Endothelial cell of umbilical vein (primary cell): ENCODE data around the gene CISD3. TPM values are rescaled to one million over a fixed set of nuclear protein-coding genes. Genes with fewer than 3 reads are reported as not detected.

ENCODE experiments used
- BruUV-seq: library from RNA; stranded (reverse); fragments of 400-500 nt; replicated peaks from 2 replicates; lab custom pipeline; 2021; lab: Mats Ljungman, UMichigan
- CTCF ChIA-PET: fragments of 300-600, 350-600 bp; sonication (Branson Sonifier 250); formaldehyde crosslinking; loops from one replicate; lab custom pipeline; 2021; ENCODE audit warnings: antibody characterized with exemption, inconsistent platforms; lab: Charles Lee
- POLR2A ChIA-PET: fragments of 300-600, 350-600 bp; sonication (Branson Sonifier 250); formaldehyde crosslinking; loops from one replicate; lab custom pipeline; 2021; ENCODE audit warnings: antibody characterized with exemption, inconsistent platforms; lab: Charles Lee
- DNase-seq: peaks from one replicate; pipeline ENCODE4 v3.0.0-alpha.2; 2011; ENCODE audit warnings: low read depth, low spot score
- FAIRE-seq: peaks from 2 replicates; lab custom pipeline; 2011; peaks lifted over from hg19 to GRCh38; lab: Jason Lieb, UNC
- H2AFZ ChIP-seq: 2 replicates; pipeline ENCODE4 v1.6.0; 2012; ENCODE audit warnings: low read depth, low read length, control low read depth, inconsistent platforms
- H3K27ac ChIP-seq: 2 replicates; pipeline ENCODE4 v1.5.1; 2011; ENCODE audit warnings: low read depth, mild to moderate bottlenecking, control low read depth, low read length, moderate library complexity; ENCODE audit not compliant: insufficient read depth
- H3K27me3 ChIP-seq, 2 experiments: 2 replicates each; pipeline versions ENCODE4 v1.6.0 to v1.6.1; 2011; ENCODE audit warnings: low read length in 2 of 2, mixed read lengths in 1 of 2; ENCODE audit not compliant: control insufficient read depth in 2 of 2, insufficient read depth in 2 of 2
- H3K36me3 ChIP-seq, 2 experiments: 2 replicates in 1 of 2; 3 replicates in 1 of 2; pipeline ENCODE4 v1.5.1; 2011; ENCODE audit warnings: low read length in 2 of 2, mild to moderate bottlenecking in 1 of 2, moderate library complexity in 1 of 2; ENCODE audit not compliant: control insufficient read depth in 2 of 2, insufficient read depth in 2 of 2; ENCODE audit errors: extremely low read depth in 1 of 2
- H3K4me1 ChIP-seq: 3 replicates; pipeline ENCODE4 v1.5.1; 2011; ENCODE audit warnings: mild to moderate bottlenecking, low read length; ENCODE audit not compliant: control insufficient read depth, insufficient read depth; ENCODE audit errors: extremely low read depth
- H3K4me2 ChIP-seq: 2 replicates; pipeline ENCODE4 v1.6.1; 2011; ENCODE audit warnings: low read length, control low read depth, mixed read lengths; ENCODE audit not compliant: insufficient read depth
- H3K4me3 ChIP-seq, 3 experiments: fragments of 200-600 bp in 1 of 3; sonication (generic), shearing (Covaris generic) in 1 of 3; replicated peaks in 1 of 3; 2 replicates each; pipeline ENCODE4 v1.5.1; 2011 to 2016; ENCODE audit warnings: control low read depth in 3 of 3, low read length in 3 of 3, mild to moderate bottlenecking in 2 of 3, inconsistent platforms in 1 of 3, low read depth in 1 of 3, moderate library complexity in 1 of 3; ENCODE audit not compliant: insufficient read depth in 1 of 3
- H3K79me2 ChIP-seq: 2 replicates; pipeline ENCODE4 v1.6.0; 2012; ENCODE audit warnings: low read length, inconsistent platforms; ENCODE audit not compliant: control insufficient read depth, insufficient read depth
- H3K9ac ChIP-seq: replicated peaks from 2 replicates; pipeline ENCODE3; 2011; ENCODE audit warnings: low read length, control low read depth; ENCODE audit not compliant: insufficient read depth; ENCODE audit errors: extremely low read depth
- H3K9me1 ChIP-seq: replicated peaks from 3 replicates; pipeline ENCODE4 v1.6.0; 2011; ENCODE audit warnings: mild to moderate bottlenecking, low read length; ENCODE audit not compliant: control insufficient read depth, insufficient read depth; ENCODE audit errors: extremely low read depth
- H3K9me3 ChIP-seq: replicated peaks from 2 replicates; pipeline ENCODE4 v1.5.1; 2012; ENCODE audit warnings: low read length, inconsistent platforms; ENCODE audit not compliant: control insufficient read depth, insufficient read depth
- H4K20me1 ChIP-seq: replicated peaks from 2 replicates; pipeline ENCODE3; 2011; ENCODE audit warnings: mild to moderate bottlenecking, low read length; ENCODE audit not compliant: control insufficient read depth, insufficient read depth; ENCODE audit errors: extremely low read depth
- CTCF ChIP-seq, 2 donors: IDR thresholded peaks; 1 replicate in 1 of 2; 2 replicates in 1 of 2; pipeline ENCODE4 v1.5.1; 2011; ENCODE audit warnings: low read length in 2 of 2, mild to moderate bottlenecking in 2 of 2, moderate library complexity in 2 of 2, control low read depth in 1 of 2, inconsistent platforms in 1 of 2, low read depth in 1 of 2; ENCODE audit not compliant: insufficient read depth in 1 of 2; ENCODE audit errors: extremely low read depth in 1 of 2
- EZH2 ChIP-seq: IDR thresholded peaks from 2 replicates; pipeline ENCODE4 v1.6.1; 2012; ENCODE audit warnings: borderline replicate concordance, low read depth, mild to moderate bottlenecking, moderate library complexity, low read length, inconsistent platforms; ENCODE audit not compliant: severe bottlenecking
- FOS ChIP-seq: IDR thresholded peaks from 2 replicates; pipeline ENCODE4 v1.6.1; 2011; ENCODE audit warnings: mild to moderate bottlenecking, low read length, moderate library complexity, borderline replicate concordance; ENCODE audit not compliant: insufficient read depth
- GATA2 ChIP-seq: IDR thresholded peaks from 2 replicates; pipeline ENCODE4 v1.7.0; 2011; ENCODE audit warnings: low read depth, mild to moderate bottlenecking, moderate library complexity, mixed read lengths, low read length; ENCODE audit not compliant: insufficient read length, insufficient read depth
- JUN ChIP-seq: IDR thresholded peaks from 2 replicates; pipeline ENCODE4 v1.6.1; 2011; ENCODE audit warnings: borderline replicate concordance, low read depth; ENCODE audit not compliant: insufficient read length, insufficient read depth
- MAX ChIP-seq: IDR thresholded peaks from 2 replicates; pipeline ENCODE4 v1.6.1; 2011; ENCODE audit not compliant: insufficient read depth, insufficient read length
- MYC ChIP-seq: IDR thresholded peaks from one replicate; pipeline ENCODE4 v1.6.1; 2011; ENCODE audit warnings: mild to moderate bottlenecking, low read depth, low read length
- POLR2A ChIP-seq: IDR thresholded peaks from 2 replicates; pipeline ENCODE4 v1.6.1; 2012; ENCODE audit warnings: low read depth, mild to moderate bottlenecking, control low read depth, low read length
- POLR2AphosphoS5 ChIP-seq: IDR thresholded peaks from 2 replicates; pipeline ENCODE4 v1.6.1; 2012; ENCODE audit warnings: low read depth, mild to moderate bottlenecking, control low read depth, low read length, moderate library complexity; ENCODE audit not compliant: insufficient read depth
- dilution Hi-C: fragments of 300-500 bp; cut with MboI; formaldehyde crosslinking; loops from one replicate; pipeline ENCODE4 v1.15.0; 2019; ENCODE audit warnings: low sequenced_read_pairs; ENCODE audit not compliant: extremely low pct_ligation_motif_present
- intact Hi-C: fragments of 100-400 bp; cut with micrococcal nuclease; formaldehyde crosslinking; loops from one replicate; pipeline ENCODE4 v1.10.0; 2022
- polyA plus RNA-seq, 4 experiments: library from polyadenylated mRNA; depleted of rRNA in 3 of 4; stranded (reverse) in 3 of 4; unstranded in 1 of 4; fragments of >200 nt; gene quantifications; 2 replicates each; pipeline versions ENCODE4 v1.2.1 to v1.2.3, GENCODE V29; 2011 to 2012; ENCODE audit warnings: missing spikeins in 1 of 4
- total RNA-seq: library from RNA; stranded (reverse); gene quantifications from 2 replicates; pipeline ENCODE4 v1.2.3, GENCODE V29; 2021

Gene CISD3
- total and polyA plus RNA-seq, 2 donors (not counting 3 experiments of a cell fraction or from before 2014, with no cell fraction given): 8.7 to 23.7 TPM

DNA sequence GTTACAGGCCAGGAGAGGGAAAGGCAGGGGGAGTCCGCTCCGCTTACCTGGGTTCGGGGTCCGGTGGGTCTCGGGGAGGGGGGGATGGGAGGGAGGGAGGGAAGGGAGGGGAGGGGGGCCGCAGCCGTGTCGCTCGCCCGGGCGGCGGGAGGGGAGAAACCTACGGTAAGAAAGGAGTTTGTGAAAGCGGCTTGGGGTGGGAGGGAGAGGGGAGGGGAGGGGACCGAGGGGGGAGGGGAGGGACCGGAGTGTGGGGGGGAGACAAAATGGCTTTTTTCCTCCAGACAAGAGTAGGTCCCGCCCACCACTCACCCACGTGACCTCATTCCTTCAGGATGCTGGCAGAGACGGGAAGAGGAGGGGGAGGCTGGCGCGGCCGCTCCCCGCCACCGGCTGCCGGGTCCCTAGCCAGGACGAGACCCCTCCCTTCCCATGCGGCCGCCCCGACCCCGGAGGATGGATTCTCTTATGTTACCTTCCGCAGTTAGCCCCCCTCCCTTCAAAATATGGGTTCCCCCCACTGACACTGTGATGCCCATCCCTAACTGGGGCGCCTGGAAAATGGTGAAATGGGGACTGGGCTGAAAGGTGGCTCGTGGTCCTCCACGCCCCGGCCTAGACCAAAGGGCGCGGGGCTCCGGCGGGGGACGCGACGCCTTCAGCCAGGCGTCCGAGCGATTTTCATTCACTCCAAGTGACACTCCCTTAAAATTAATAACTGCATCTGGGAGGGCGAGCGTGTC is 18.2 kb downstream of the CISD3 start, which contains the start of gene PCGF2:
PCGF2 (minus strand) TSS at position 188 of the 743 bp plus-strand sequence. CDS start 7,934 bp downstream, outside the sequence.
- intact Hi-C loops (loop anchor here (2.0 kb wide), 1 partner anchor 46 kb away; no protein-coding TSS in a partner anchor), dilution Hi-C loops (no loop called here)
- peak within 1 kb of the TSS; percentile 88 for H3K4me2 ChIP-seq
- no peaks in the 10 kb centered on the region for H3K36me3 ChIP-seq
- no peaks in the 10 kb centered on the region for H3K27me3 ChIP-seq
- peaks cover 57% of the 10 kb centered on the region for H3K79me2 ChIP-seq
- peaks cover 2% of the 10 kb centered on the region for H4K20me1 ChIP-seq
- ChIA-PET CTCF (interaction anchor here (0.7 kb wide), 1 partner anchor 14 kb away, joined by 3 read pairs; no protein-coding TSS in a partner anchor), POLR2A (no interaction called here)
- BruUV-seq: no TSS peak
- H3K9me3 ChIP-seq: no peaks in the 10 kb centered on the region
- FAIRE-seq (no peak), DNase-seq (peak; percentile 83)
- H3K27ac ChIP-seq: peak within 1 kb of the TSS; percentile 68
- H2AFZ ChIP-seq: peak within 1 kb of the TSS; percentile 65
- H3K9me1 ChIP-seq: no peaks in the 10 kb centered on the region
- H3K4me3 ChIP-seq: peak within 1 kb of the TSS; percentile 80 to 90 (median 80)
- peak; percentile 67 for TF ChIP-seq POLR2AphosphoS5
- TF ChIP-seq CTCF (IDR thresholded peaks at IDR 0.05; ENCODE audit: extremely low read depth in 1 of 2, insufficient read depth in 1 of 2, low read depth in 1 of 2, low read length in 2 of 2): no peak
- TF ChIP-seq FOS: no peak
- no peak for TF ChIP-seq GATA2
- TF ChIP-seq JUN: no peak
- TF ChIP-seq MAX: peak; percentile 88
- TF ChIP-seq EZH2: no peak
- TF ChIP-seq POLR2A: peak; percentile 70
- TF ChIP-seq MYC: peak; percentile 25
- peak within 1 kb of the TSS; percentile 86 for H3K9ac ChIP-seq
- peaks cover 48% of the 10 kb centered on the region for H3K4me1 ChIP-seq
